ENCODE measurements around the gene SPATS1. TPM values are rescaled to one million over a fixed set of nuclear protein-coding genes. Genes with fewer than 3 reads are reported as not detected.

The SPATS1 gene
- total RNA-seq, 1 donor from 2014 or later, result not detected

GRCh38 chr6:44359973-44360372 lies 17.5 kb downstream of the SPATS1 start:
- Mint-ChIP-seq H3K9me3 (ENCODE audit: unreplicated experiment) (peaks cover 5% of the 10 kb centered on the region), H3K36me3 (ENCODE audit: low read depth, unreplicated experiment) (no peaks in the 10 kb centered on the region), H3K4me1 (ENCODE audit: low read depth, unreplicated experiment) (no peaks in the 10 kb centered on the region), H3K27me3 (ENCODE audit: low read depth, unreplicated experiment) (peaks cover 16% of the 10 kb centered on the region), H3K4me3 (ENCODE audit: unreplicated experiment) (no peak overlapping the region), H3K27ac (ENCODE audit: unreplicated experiment) (no peak overlapping the region)
- no peak overlapping the region for H3K4me3 ChIP-seq (ENCODE audit: insufficient read depth, low read depth, low read length)
- H3K27me3 ChIP-seq (ENCODE audit: insufficient read depth, low read length), result peaks cover 18% of the 10 kb centered on the region
- no peaks in the 10 kb centered on the region for H3K36me3 ChIP-seq (ENCODE audit: insufficient read depth, low read length)
- H3K79me2 ChIP-seq (ENCODE audit: insufficient read depth, low read length), result no peaks in the 10 kb centered on the region
- no peak overlapping the region for H3K4me2 ChIP-seq (ENCODE audit: low read length)
- no peak for DNase-seq (ENCODE audit: low read depth)
- H4K20me1 ChIP-seq (ENCODE audit: insufficient read depth, low read length), result no peaks in the 10 kb centered on the region
- no peak overlapping the region for H2AFZ ChIP-seq (ENCODE audit: low read depth, low read length)
- H3K9ac ChIP-seq (ENCODE audit: low read length), result no peak overlapping the region
- no peak for TF ChIP-seq CTCF (IDR thresholded peaks at IDR 0.05; ENCODE audit: insufficient read depth, low read depth, low read length)
- no peak for TF ChIP-seq EZH2 (IDR thresholded peaks at IDR 0.05; ENCODE audit: insufficient read depth, low read length)
- no peaks in the 10 kb centered on the region for H3K4me1 ChIP-seq (ENCODE audit: insufficient read depth, low read length)
- FAIRE-seq, result no peak
- H3K27ac ChIP-seq (ENCODE audit: low read depth, low read length), result no peak overlapping the region
- no peaks in the 10 kb centered on the region for H3K9me3 ChIP-seq (ENCODE audit: insufficient read depth, low read depth, low read length)

- FAIRE-seq, result no peak
- Histone ChIP-seq H3K79me2 (ENCODE audit: insufficient read depth, low read length) (no peaks in the 10 kb centered on the region), H4K20me1 (ENCODE audit: insufficient read depth, low read length) (no peaks in the 10 kb centered on the region), H3K9ac (ENCODE audit: low read length) (no peak overlapping the region), H3K36me3 (ENCODE audit: insufficient read depth, low read length) (no peaks in the 10 kb centered on the region), H3K27ac (ENCODE audit: low read depth, low read length) (no peak overlapping the region), H3K9me3 (ENCODE audit: insufficient read depth, low read depth, low read length) (no peaks in the 10 kb centered on the region), H3K4me2 (ENCODE audit: low read length) (no peak overlapping the region), H3K4me3 (ENCODE audit: insufficient read depth, low read depth, low read length) (no peak overlapping the region), H3K27me3 (ENCODE audit: insufficient read depth, low read length) (peaks cover 15% of the 10 kb centered on the region), H3K4me1 (ENCODE audit: insufficient read depth, low read length) (no peaks in the 10 kb centered on the region), H2AFZ (ENCODE audit: low read depth, low read length) (no peak overlapping the region)
- no peak for DNase-seq (ENCODE audit: low read depth)
- Mint-ChIP-seq H3K27me3 (ENCODE audit: low read depth, unreplicated experiment) (peaks cover 8% of the 10 kb centered on the region), H3K9me3 (ENCODE audit: unreplicated experiment) (no peaks in the 10 kb centered on the region), H3K4me1 (ENCODE audit: low read depth, unreplicated experiment) (no peaks in the 10 kb centered on the region), H3K27ac (ENCODE audit: unreplicated experiment) (no peak overlapping the region), H3K36me3 (ENCODE audit: low read depth, unreplicated experiment) (no peaks in the 10 kb centered on the region), H3K4me3 (ENCODE audit: unreplicated experiment) (no peak overlapping the region)
- no peak for TF ChIP-seq EZH2 (IDR thresholded peaks at IDR 0.05; ENCODE audit: insufficient read depth, low read length)
- TF ChIP-seq CTCF (IDR thresholded peaks at IDR 0.05; ENCODE audit: insufficient read depth, low read depth, low read length), result no peak
Observed at GRCh38 chr6:44361947-44362346, 19.5 kb downstream of the SPATS1 start.

GRCh38 chr6:44363377-44363926 lies 21.0 kb downstream of the SPATS1 start:
- H3K79me2 ChIP-seq (ENCODE audit: insufficient read depth, low read length), result no peaks in the 10 kb centered on the region
- Mint-ChIP-seq H3K27ac (ENCODE audit: unreplicated experiment) (no peak overlapping the region), H3K9me3 (ENCODE audit: unreplicated experiment) (no peaks in the 10 kb centered on the region), H3K27me3 (ENCODE audit: low read depth, unreplicated experiment) (peaks cover 5% of the 10 kb centered on the region), H3K36me3 (ENCODE audit: low read depth, unreplicated experiment) (no peaks in the 10 kb centered on the region), H3K4me1 (ENCODE audit: low read depth, unreplicated experiment) (peaks cover 2% of the 10 kb centered on the region), H3K4me3 (ENCODE audit: unreplicated experiment) (no peak overlapping the region)
- no peak overlapping the region for H3K4me3 ChIP-seq (ENCODE audit: insufficient read depth, low read depth, low read length)
- H3K27ac ChIP-seq (ENCODE audit: low read depth, low read length), result no peak overlapping the region
- H3K4me2 ChIP-seq (ENCODE audit: low read length), result no peak overlapping the region
- DNase-seq (ENCODE audit: low read depth) (no peak), FAIRE-seq (no peak)
- TF ChIP-seq CTCF (IDR thresholded peaks at IDR 0.05; ENCODE audit: insufficient read depth, low read depth, low read length), result no peak
- no peak for TF ChIP-seq EZH2 (IDR thresholded peaks at IDR 0.05; ENCODE audit: insufficient read depth, low read length)
- H2AFZ ChIP-seq (ENCODE audit: low read depth, low read length), result no peak overlapping the region
- H4K20me1 ChIP-seq (ENCODE audit: insufficient read depth, low read length), result no peaks in the 10 kb centered on the region
- no peaks in the 10 kb centered on the region for H3K36me3 ChIP-seq (ENCODE audit: insufficient read depth, low read length)
- no peak overlapping the region for H3K9ac ChIP-seq (ENCODE audit: low read length)
- H3K4me1 ChIP-seq (ENCODE audit: insufficient read depth, low read length), result no peaks in the 10 kb centered on the region
- H3K27me3 ChIP-seq (ENCODE audit: insufficient read depth, low read length), result peaks cover 10% of the 10 kb centered on the region
- H3K9me3 ChIP-seq (ENCODE audit: insufficient read depth, low read depth, low read length), result no peaks in the 10 kb centered on the region

All from astrocyte (in vitro differentiated cells and primary cell).